Ovary (tissue), 3 donors: ENCODE measurements around the gene UGT3A1.

Experiments
- CTCF ChIP-seq, 3 donors: fragments of 450-650 bp in 2 of 3; fragments of 200-600 bp in 1 of 3; IDR thresholded peaks; one replicate each; pipeline versions ENCODE4 v1.5.1 to v1.8.0; 2016 to 2022; ENCODE audit warnings: antibody characterized with exemption in 3 of 3, mild to moderate bottlenecking in 1 of 3
- POLR2A ChIP-seq: fragments of 450-650 bp; IDR thresholded peaks from one replicate; pipeline ENCODE4 v1.6.1; 2017; ENCODE audit warnings: antibody characterized with exemption, mild to moderate bottlenecking, moderate library complexity
- donor health status: DM: no; HTN: no; CAD: no.

GRCh38 chr5:35971186-35971877 is 19.9 kb downstream of the UGT3A1 start:
- TF ChIP-seq POLR2A (no peak), CTCF (IDR thresholded peaks at IDR 0.05) (no peak)
